Transverse colon (tissue), 4 donors: Measurements from ENCODE around the gene UBE2L6.

Source experiments
- CTCF ChIP-seq, 5 experiments: fragments of 200-600 bp in 3 of 5; fragments of 450-650 bp in 2 of 5; sonication (generic) in 3 of 5; IDR thresholded peaks; 1 replicate in 2 of 5; 2 replicates in 3 of 5; pipeline ENCODE4 v1.5.1; 2016 to 2017; ENCODE audit warnings: antibody characterized with exemption in 5 of 5, inconsistent platforms in 3 of 5, mild to moderate bottlenecking in 2 of 5, moderate library complexity in 1 of 5
- EP300 ChIP-seq: sonication (generic); formaldehyde crosslinking; IDR thresholded peaks from one replicate; pipeline ENCODE4 v1.6.1; 2017; ENCODE audit warnings: antibody characterized with exemption, low read depth
- POLR2A ChIP-seq: fragments of 450-650 bp; IDR thresholded peaks from one replicate; pipeline ENCODE4 v1.6.1; 2016; ENCODE audit warnings: antibody characterized with exemption, mild to moderate bottlenecking, moderate library complexity
- POLR2AphosphoS5 ChIP-seq, 3 donors: sonication (generic); formaldehyde crosslinking; IDR thresholded peaks; one replicate each; pipeline ENCODE4 v1.6.1; 2016; ENCODE audit warnings: antibody characterized with exemption in 3 of 3

DNA sequence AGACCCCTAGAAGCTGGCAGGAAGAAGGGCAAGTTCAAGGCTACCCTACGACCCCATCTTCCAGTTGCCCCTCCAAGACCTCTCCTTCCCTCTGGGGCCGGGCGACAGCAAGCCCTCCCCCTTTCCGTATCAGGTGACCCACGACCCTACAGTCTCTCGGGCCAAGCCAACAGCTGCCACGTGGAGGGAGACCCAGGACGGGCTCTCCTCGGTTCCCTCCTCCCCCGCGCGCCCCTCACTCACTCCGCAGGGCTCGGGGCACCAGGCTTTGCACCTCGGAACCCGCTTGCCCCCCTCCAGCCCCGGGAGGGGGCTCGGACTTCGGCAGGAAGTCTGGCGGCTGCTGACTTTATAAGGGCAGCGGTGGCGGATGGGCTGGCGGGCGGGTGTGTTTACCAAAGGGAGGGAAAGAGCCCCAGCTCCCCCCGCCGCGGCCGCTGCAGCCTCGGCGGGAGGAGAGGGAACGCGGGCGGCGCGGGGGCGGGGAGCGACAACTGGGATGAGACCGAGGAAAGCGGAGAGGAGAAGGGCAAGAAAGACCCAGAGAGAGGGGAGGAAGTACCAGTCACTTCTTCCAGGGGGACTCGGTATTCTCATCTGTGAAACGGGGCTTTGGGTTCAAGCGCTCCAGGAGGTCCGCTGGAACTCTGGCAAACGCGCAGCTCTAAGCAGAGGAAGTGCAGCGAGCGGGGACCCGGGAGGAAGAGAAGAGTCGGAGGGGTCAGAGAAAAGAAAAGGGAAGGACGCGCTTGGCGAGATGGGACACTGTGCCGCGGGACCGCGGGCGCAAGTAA lies 52.7 kb downstream of the UBE2L6 start:
- TF ChIP-seq POLR2A (no peak), CTCF (IDR thresholded peaks at IDR 0.05) (no peak), POLR2AphosphoS5 (IDR thresholded peaks at IDR 0.05) (no peak), EP300 (no peak)
